Epithelial cell of proximal tubule (primary cell): ENCODE data around the gene MYL9. TPM values are rescaled to one million over a fixed set of nuclear protein-coding genes. Genes with fewer than 3 reads are reported as not detected.
"Not testable (repeated sequence)": the region's sequence is repeated elsewhere in the genome, so short reads cannot be mapped to it uniquely, and the experiment has no call there.

Source experiments
- DNase-seq: peaks from one replicate; pipeline ENCODE4 v3.0.0-alpha.2; 2011; ENCODE audit warnings: low read depth
- H3K4me3 ChIP-seq: 2 replicates; pipeline ENCODE4 v1.5.1; 2011; ENCODE audit warnings: low read depth, mild to moderate bottlenecking, low read length
- CTCF ChIP-seq: conservative IDR thresholded peaks from 2 replicates; pipeline ENCODE4 v1.5.1; 2012; ENCODE audit warnings: low read depth, mild to moderate bottlenecking, low read length
- total RNA-seq: library from RNA; depleted of rRNA; stranded (reverse); fragments of >200 nt; gene quantifications from 2 replicates; pipeline ENCODE4 v1.2.3, GENCODE V29; 2015

The MYL9 gene
- total RNA-seq, 1 donor from 2014 or later = 31.7 TPM

GRCh38 chr20:36507746-36508145 lies 33.6 kb upstream of the MYL9 start:
- TF ChIP-seq CTCF = no peak
- no peak overlapping the region for H3K4me3 ChIP-seq
- no peak for DNase-seq

GRCh38 chr20:36519012-36519719 lies 22.2 kb upstream of the MYL9 start:
- TF ChIP-seq CTCF = no peak
- no peak for DNase-seq
- H3K4me3 ChIP-seq = no peak overlapping the region

GRCh38 chr20:36519944-36520343 lies 21.4 kb upstream of the MYL9 start:
- DNase-seq = no peak

GRCh38 chr20:36521526-36521925 lies 19.8 kb upstream of the MYL9 start:
- TF ChIP-seq CTCF = no peak
- H3K4me3 ChIP-seq = no peak overlapping the region
- no peak for DNase-seq

More at GRCh38 chr20:36519944-36520343, 21.4 kb upstream of the MYL9 start:
- no peak overlapping the region for H3K4me3 ChIP-seq
- TF ChIP-seq CTCF = no peak

- not testable (repeated sequence) for DNase-seq, H3K4me3 ChIP-seq
These were observed 18.9 kb upstream of the MYL9 start for GRCh38 chr20:36522412-36522811.

- DNase-seq = no peak
- no peak overlapping the region for H3K4me3 ChIP-seq
- TF ChIP-seq CTCF = no peak
These were observed 18.0 kb upstream of the MYL9 start for GRCh38 chr20:36523341-36523740.

- no peak for DNase-seq
- TF ChIP-seq CTCF = no peak
These were observed 15.5 kb upstream of the MYL9 start for GRCh38 chr20:36525620-36526365.

More at GRCh38 chr20:36525620-36526365, 15.5 kb upstream of the MYL9 start:
- no peak overlapping the region for H3K4me3 ChIP-seq
